ENCODE data around the gene SULT6B1.
"Not testable (repeated sequence)": the region's sequence is repeated elsewhere in the genome, so short reads cannot be mapped to it uniquely, and the experiment has no call there.

The SULT6B1 gene

GRCh38 chr2:37198681-37199065 is 10.2 kb upstream of the SULT6B1 start:
- H3K4me1 ChIP-seq (ENCODE audit: control insufficient read depth in 1 of 2, insufficient read depth in 2 of 2, low read length in 2 of 2), result peaks cover 6 to 11% of the 10 kb centered on the region in 2 donors
- H3K36me3 ChIP-seq (ENCODE audit: control insufficient read depth in 1 of 2, insufficient read depth in 2 of 2, low read length in 2 of 2), result peaks cover 6 to 16% of the 10 kb centered on the region in 2 donors
- H3K27me3 ChIP-seq (ENCODE audit: control insufficient read depth in 1 of 2, insufficient read depth in 2 of 2, low read length in 2 of 2), result no peaks in the 10 kb centered on the region
- H3K27ac ChIP-seq (ENCODE audit: low read depth, low read length), result no peak overlapping the region
- no peak overlapping the region for H3K4me3 ChIP-seq (ENCODE audit: low read depth in 1 of 2, low read length in 2 of 2)
- peaks cover 0 to 4% of the 10 kb centered on the region in 2 donors for H3K9me3 ChIP-seq (ENCODE audit: control insufficient read depth in 1 of 2, low read length in 2 of 2)
- no peak overlapping the region for H3K9ac ChIP-seq (ENCODE audit: low read depth in 1 of 2, low read length in 2 of 2)

DNA sequence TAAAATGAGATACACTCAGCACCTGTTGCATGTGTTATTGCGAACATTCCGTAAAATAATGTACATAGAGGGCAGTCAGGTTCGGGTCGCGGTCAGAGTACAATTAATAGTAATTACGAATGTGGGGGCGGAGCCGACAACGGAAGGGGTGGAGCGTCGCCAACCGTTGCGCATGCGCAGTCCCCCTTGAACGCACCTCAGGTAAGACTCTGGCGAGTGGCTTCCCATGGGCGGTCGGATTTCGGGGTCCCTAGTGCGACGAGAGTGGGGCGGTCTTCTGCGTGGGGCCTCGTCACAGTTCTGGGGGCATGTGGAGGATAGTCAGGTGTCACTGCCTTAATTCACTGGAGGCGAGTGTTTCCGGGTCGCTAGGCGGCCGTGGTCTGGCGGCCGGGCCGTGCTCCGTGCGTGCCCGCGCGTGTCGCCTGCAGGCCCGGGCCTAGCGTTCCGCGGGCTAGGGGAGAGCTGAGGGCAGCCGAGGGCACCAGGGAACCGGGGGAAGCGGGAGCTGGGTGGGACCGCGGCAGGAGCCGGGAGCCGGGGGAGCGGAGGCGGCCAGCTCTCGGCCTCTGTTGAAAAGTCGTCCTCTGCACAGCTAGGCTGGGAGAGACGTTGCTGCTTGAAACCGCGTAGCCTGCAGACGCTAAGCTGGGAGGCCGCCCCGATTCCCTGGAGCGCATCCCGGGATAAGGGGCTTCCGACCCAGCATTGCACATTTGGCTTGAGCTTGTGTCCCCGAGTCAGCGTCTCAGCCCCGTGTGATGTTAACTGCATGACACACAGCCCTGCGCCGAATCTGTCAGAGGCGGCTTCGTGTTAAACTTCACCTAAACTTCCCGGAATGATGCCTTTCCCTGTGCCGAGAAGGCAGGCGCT is 8.1 kb upstream of the SULT6B1 start, which contains the start of gene CEBPZOS:
CEBPZOS (plus strand) TSS at position 177 of the 876 bp plus-strand sequence. CDS start 3,209 bp downstream, outside the sequence.
- Histone ChIP-seq H3K4me1 (ENCODE audit: control insufficient read depth in 1 of 2, insufficient read depth in 2 of 2, low read length in 2 of 2) (peaks cover 6 to 11% of the 10 kb centered on the region in 2 donors), H3K27ac (ENCODE audit: low read depth, low read length) (peak within 1 kb of the TSS; percentile 92), H3K9me3 (ENCODE audit: control insufficient read depth in 1 of 2, low read length in 2 of 2) (no peaks in the 10 kb centered on the region), H3K27me3 (ENCODE audit: control insufficient read depth in 1 of 2, insufficient read depth in 2 of 2, low read length in 2 of 2) (no peaks in the 10 kb centered on the region), H3K4me3 (ENCODE audit: low read depth in 1 of 2, low read length in 2 of 2) (peak within 1 kb of the TSS; percentile 83 to 93), H3K36me3 (ENCODE audit: control insufficient read depth in 1 of 2, insufficient read depth in 2 of 2, low read length in 2 of 2) (peaks cover 2 to 6% of the 10 kb centered on the region in 2 donors), H3K9ac (ENCODE audit: low read depth in 1 of 2, low read length in 2 of 2) (peak within 1 kb of the TSS; percentile 75 to 89)

DNA sequence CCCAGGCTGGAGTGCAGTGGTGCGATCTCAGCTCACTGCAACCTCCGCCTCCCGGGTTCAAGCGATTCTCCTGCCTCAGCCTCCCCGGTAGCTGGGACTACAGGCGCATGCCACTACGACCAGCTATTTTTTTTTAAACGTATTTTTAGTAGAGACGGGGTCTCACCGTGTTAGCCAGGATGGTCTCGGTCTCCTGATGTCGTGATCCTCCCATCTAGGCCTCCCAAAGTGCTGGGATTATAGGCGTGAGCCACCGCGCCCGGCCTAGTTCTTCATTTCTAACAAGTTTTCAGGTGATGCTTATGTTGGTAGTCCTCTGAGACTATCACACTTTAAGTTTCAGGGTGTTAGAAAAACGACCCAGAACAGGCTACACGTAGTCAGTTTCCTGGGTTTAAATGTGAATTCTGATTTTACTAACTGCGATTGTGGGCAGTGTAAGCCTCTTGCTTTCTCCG is 7.4 kb upstream of the SULT6B1 start:
- peaks cover 6 to 11% of the 10 kb centered on the region in 2 donors for H3K4me1 ChIP-seq (ENCODE audit: control insufficient read depth in 1 of 2, insufficient read depth in 2 of 2, low read length in 2 of 2)
- H3K9me3 ChIP-seq (ENCODE audit: control insufficient read depth in 1 of 2, low read length in 2 of 2); H3K36me3 ChIP-seq (ENCODE audit: control insufficient read depth in 1 of 2, insufficient read depth in 2 of 2, low read length in 2 of 2); H3K27me3 ChIP-seq (ENCODE audit: control insufficient read depth in 1 of 2, insufficient read depth in 2 of 2, low read length in 2 of 2): not testable (repeated sequence)
- peak overlapping the region; percentile 75 to 89 for H3K9ac ChIP-seq (ENCODE audit: low read depth in 1 of 2, low read length in 2 of 2)
- peak overlapping the region; percentile 83 to 93 for H3K4me3 ChIP-seq (ENCODE audit: low read depth in 1 of 2, low read length in 2 of 2)
- H3K27ac ChIP-seq (ENCODE audit: low read depth, low read length), result peak overlapping the region; percentile 92

DNA sequence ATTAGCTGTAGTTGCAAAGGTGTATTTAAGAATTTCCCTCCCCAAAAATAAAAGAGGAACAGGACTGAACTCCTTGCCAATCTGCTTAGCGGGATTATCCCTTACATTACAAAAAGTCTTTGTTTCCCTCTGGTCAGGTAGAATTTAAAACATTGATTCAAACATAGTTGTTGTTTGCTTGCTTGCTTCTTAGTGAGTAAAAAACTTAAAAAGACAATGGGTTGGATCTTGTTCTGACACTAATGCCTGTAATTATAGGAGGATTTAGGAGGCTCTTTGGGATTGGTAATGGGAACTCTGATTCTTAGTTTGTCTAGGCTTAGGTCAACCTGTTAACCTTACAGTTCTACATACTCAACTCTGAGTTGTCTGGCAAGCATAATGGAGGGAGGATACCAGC is 4.1 kb upstream of the SULT6B1 start:
- Histone ChIP-seq H3K27me3 (ENCODE audit: control insufficient read depth in 1 of 2, insufficient read depth in 2 of 2, low read length in 2 of 2) (no peaks in the 10 kb centered on the region), H3K9me3 (ENCODE audit: control insufficient read depth in 1 of 2, low read length in 2 of 2) (no peaks in the 10 kb centered on the region), H3K4me1 (ENCODE audit: control insufficient read depth in 1 of 2, insufficient read depth in 2 of 2, low read length in 2 of 2) (peaks cover 6 to 10% of the 10 kb centered on the region in 2 donors), H3K36me3 (ENCODE audit: control insufficient read depth in 1 of 2, insufficient read depth in 2 of 2, low read length in 2 of 2) (no peaks in the 10 kb centered on the region), H3K27ac (ENCODE audit: low read depth, low read length) (no peak overlapping the region), H3K9ac (ENCODE audit: low read depth in 1 of 2, low read length in 2 of 2) (no peak overlapping the region), H3K4me3 (ENCODE audit: low read depth in 1 of 2, low read length in 2 of 2) (no peak overlapping the region)

DNA sequence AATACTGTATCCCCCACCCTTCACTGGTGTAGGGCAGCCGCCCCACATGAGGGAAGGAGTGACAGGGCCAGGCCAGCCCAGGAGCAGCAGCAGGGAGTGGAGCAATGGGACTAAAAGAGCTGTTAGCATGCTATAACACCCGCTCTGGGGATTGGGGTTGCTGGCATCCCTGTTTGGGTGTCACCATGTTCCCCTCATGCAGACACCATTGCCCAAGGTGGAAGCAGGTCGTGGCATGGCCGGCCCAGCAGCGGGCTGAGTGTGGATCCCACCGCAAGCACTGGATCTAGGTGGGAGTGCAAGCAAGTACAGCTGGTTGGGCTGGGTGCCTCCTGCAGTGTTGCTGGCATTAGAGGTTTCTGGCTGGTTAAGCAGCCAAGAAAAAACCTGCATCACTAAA is 3.3 kb upstream of the SULT6B1 start:
- H3K27ac ChIP-seq (ENCODE audit: low read depth, low read length), result no peak overlapping the region
- H3K4me1 ChIP-seq (ENCODE audit: control insufficient read depth in 1 of 2, insufficient read depth in 2 of 2, low read length in 2 of 2), result peaks cover 0 to 4% of the 10 kb centered on the region in 2 donors
- no peaks in the 10 kb centered on the region for H3K9me3 ChIP-seq (ENCODE audit: control insufficient read depth in 1 of 2, low read length in 2 of 2)
- H3K9ac ChIP-seq (ENCODE audit: low read depth in 1 of 2, low read length in 2 of 2), result no peak overlapping the region
- no peak overlapping the region for H3K4me3 ChIP-seq (ENCODE audit: low read depth in 1 of 2, low read length in 2 of 2)
- H3K27me3 ChIP-seq (ENCODE audit: control insufficient read depth in 1 of 2, insufficient read depth in 2 of 2, low read length in 2 of 2), result no peaks in the 10 kb centered on the region
- H3K36me3 ChIP-seq (ENCODE audit: control insufficient read depth in 1 of 2, insufficient read depth in 2 of 2, low read length in 2 of 2), result no peaks in the 10 kb centered on the region

GRCh38 chr2:37191253-37191652 is 2.8 kb upstream of the SULT6B1 start:
- Histone ChIP-seq H3K9ac (ENCODE audit: low read depth in 1 of 2, low read length in 2 of 2) (no peak overlapping the region), H3K9me3 (ENCODE audit: control insufficient read depth in 1 of 2, low read length in 2 of 2) (no peaks in the 10 kb centered on the region), H3K27me3 (ENCODE audit: control insufficient read depth in 1 of 2, insufficient read depth in 2 of 2, low read length in 2 of 2) (no peaks in the 10 kb centered on the region), H3K4me3 (ENCODE audit: low read depth in 1 of 2, low read length in 2 of 2) (no peak overlapping the region), H3K27ac (ENCODE audit: low read depth, low read length) (no peak overlapping the region), H3K36me3 (ENCODE audit: control insufficient read depth in 1 of 2, insufficient read depth in 2 of 2, low read length in 2 of 2) (no peaks in the 10 kb centered on the region), H3K4me1 (ENCODE audit: control insufficient read depth in 1 of 2, insufficient read depth in 2 of 2, low read length in 2 of 2) (peaks cover 0 to 4% of the 10 kb centered on the region in 2 donors)

DNA sequence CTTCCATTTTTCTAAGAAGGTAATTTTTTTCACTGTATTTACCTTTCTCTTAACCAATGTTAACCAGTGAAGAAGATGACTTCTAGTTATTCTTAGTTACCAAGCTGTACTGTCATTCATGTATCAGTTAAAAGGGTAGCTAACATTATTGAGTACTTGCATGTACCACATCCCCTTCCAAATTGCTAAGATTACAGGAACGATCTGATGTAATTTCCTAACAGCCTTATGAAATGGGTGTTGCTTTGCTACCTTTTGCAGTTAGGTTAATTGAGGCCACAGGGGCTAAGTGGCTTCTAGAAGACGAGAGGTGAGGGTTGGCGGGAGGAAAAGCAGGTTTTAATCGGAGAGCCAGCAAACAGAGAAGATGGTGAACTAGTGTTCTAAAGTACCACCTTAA is 1.8 kb upstream of the SULT6B1 start:
- H3K27ac ChIP-seq (ENCODE audit: low read depth, low read length), result no peak overlapping the region
- no peak overlapping the region for H3K4me3 ChIP-seq (ENCODE audit: low read depth in 1 of 2, low read length in 2 of 2)
- no peaks in the 10 kb centered on the region for H3K9me3 ChIP-seq (ENCODE audit: control insufficient read depth in 1 of 2, low read length in 2 of 2)
- H3K4me1 ChIP-seq (ENCODE audit: control insufficient read depth in 1 of 2, insufficient read depth in 2 of 2, low read length in 2 of 2), result peaks cover 0 to 4% of the 10 kb centered on the region in 2 donors
- H3K9ac ChIP-seq (ENCODE audit: low read depth in 1 of 2, low read length in 2 of 2), result no peak overlapping the region
- no peaks in the 10 kb centered on the region for H3K36me3 ChIP-seq (ENCODE audit: control insufficient read depth in 1 of 2, insufficient read depth in 2 of 2, low read length in 2 of 2)
- no peaks in the 10 kb centered on the region for H3K27me3 ChIP-seq (ENCODE audit: control insufficient read depth in 1 of 2, insufficient read depth in 2 of 2, low read length in 2 of 2)

DNA sequence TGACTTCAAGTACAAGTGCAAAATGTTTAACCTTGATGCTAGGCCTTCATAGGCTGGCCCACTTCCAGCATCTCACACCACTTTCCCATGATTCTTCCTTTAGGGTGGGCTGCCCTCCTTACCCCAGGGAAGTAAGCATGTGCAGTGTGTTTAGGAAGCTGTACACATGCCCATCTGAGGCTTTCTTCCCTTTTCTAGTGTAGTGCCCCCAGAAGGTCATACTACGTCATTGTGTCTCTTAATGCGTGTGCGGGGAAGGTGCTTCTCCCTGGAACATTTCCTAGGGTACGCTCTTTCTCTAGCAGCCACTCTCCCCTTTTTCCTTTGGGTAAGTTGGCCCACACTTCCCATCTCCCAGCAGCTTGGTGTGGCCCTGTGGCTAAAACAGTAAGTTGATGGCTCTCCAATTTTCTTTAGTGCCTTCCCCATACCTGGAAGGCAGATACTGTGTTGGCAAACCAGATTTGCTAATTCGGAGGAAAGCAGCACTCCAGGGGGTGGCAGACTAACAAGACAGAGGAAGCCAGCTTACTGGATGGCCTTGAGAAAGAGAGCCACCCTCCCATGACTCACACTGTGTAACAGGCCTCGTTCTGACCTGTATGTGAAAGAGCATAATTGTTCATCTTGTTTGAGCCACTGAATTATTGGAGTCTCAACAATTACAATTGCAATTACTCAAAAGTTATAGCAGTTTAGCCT is 1.1 kb upstream of the SULT6B1 start:
- H3K36me3 ChIP-seq (ENCODE audit: control insufficient read depth in 1 of 2, insufficient read depth in 2 of 2, low read length in 2 of 2), result no peaks in the 10 kb centered on the region
- H3K4me1 ChIP-seq (ENCODE audit: control insufficient read depth in 1 of 2, insufficient read depth in 2 of 2, low read length in 2 of 2), result peaks cover 0 to 4% of the 10 kb centered on the region in 2 donors
- H3K9ac ChIP-seq (ENCODE audit: low read depth in 1 of 2, low read length in 2 of 2), result no peak overlapping the region
- no peak overlapping the region for H3K4me3 ChIP-seq (ENCODE audit: low read depth in 1 of 2, low read length in 2 of 2)
- H3K27me3 ChIP-seq (ENCODE audit: control insufficient read depth in 1 of 2, insufficient read depth in 2 of 2, low read length in 2 of 2), result no peaks in the 10 kb centered on the region
- H3K9me3 ChIP-seq (ENCODE audit: control insufficient read depth in 1 of 2, low read length in 2 of 2), result no peaks in the 10 kb centered on the region
- no peak overlapping the region for H3K27ac ChIP-seq (ENCODE audit: low read depth, low read length)

GRCh38 chr2:37181726-37182684 is 6.5 kb downstream of the SULT6B1 start:
- Histone ChIP-seq H3K4me3 (ENCODE audit: low read depth in 1 of 2, low read length in 2 of 2) (no peak overlapping the region), H3K9me3 (ENCODE audit: control insufficient read depth in 1 of 2, low read length in 2 of 2) (no peaks in the 10 kb centered on the region), H3K27me3 (ENCODE audit: control insufficient read depth in 1 of 2, insufficient read depth in 2 of 2, low read length in 2 of 2) (no peaks in the 10 kb centered on the region), H3K36me3 (ENCODE audit: control insufficient read depth in 1 of 2, insufficient read depth in 2 of 2, low read length in 2 of 2) (no peaks in the 10 kb centered on the region), H3K9ac (ENCODE audit: low read depth in 1 of 2, low read length in 2 of 2) (no peak overlapping the region), H3K4me1 (ENCODE audit: control insufficient read depth in 1 of 2, insufficient read depth in 2 of 2, low read length in 2 of 2) (no peaks in the 10 kb centered on the region), H3K27ac (ENCODE audit: low read depth, low read length) (no peak overlapping the region)

All from duodenal mucosa (tissue), 2 donors.